B cell (primary cell): ENCODE measurements around the gene APMAP. TPM values are rescaled to one million over a fixed set of nuclear protein-coding genes. Genes with fewer than 3 reads are reported as not detected.

ENCODE experiments used
- ATAC-seq: fragments of 200-7000 bp; cut with Tn5 transposase; one replicate; pipeline ENCODE4 v1.10.0; 2021; ENCODE audit warnings: low read depth, mild to moderate bottlenecking, moderate number of reproducible peaks, moderate library complexity
- CTCF ChIA-PET: fragments of 350-600 bp; sonication (Branson Sonifier 250); formaldehyde crosslinking; loops from one replicate; lab custom pipeline; 2021; ENCODE audit warnings: antibody characterized with exemption, inconsistent platforms; lab: Charles Lee
- POLR2A ChIA-PET: fragments of 350-600 bp; sonication (Branson Sonifier 250); formaldehyde crosslinking; loops from one replicate; lab custom pipeline; 2021; ENCODE audit warnings: antibody characterized with exemption; lab: Charles Lee
- DNase-seq: peaks from one replicate; pipeline ENCODE4 v3.0.0; 2013
- H2AFZ ChIP-seq: 2 replicates; pipeline ENCODE4 v1.6.1; 2012; ENCODE audit warnings: mild to moderate bottlenecking, low read depth, low read length; ENCODE audit not compliant: insufficient read depth, poor library complexity, severe bottlenecking
- H3K27ac ChIP-seq, 2 donors: 1 replicate in 1 of 2; 2 replicates in 1 of 2; pipeline ENCODE4 v1.5.1; 2012 to 2013; ENCODE audit warnings: low read length in 2 of 2, mild to moderate bottlenecking in 2 of 2, moderate library complexity in 1 of 2
- H3K27me3 ChIP-seq, 4 experiments: fragments of 200-600 bp in 1 of 4; sonication (generic) in 1 of 4; replicated peaks in 1 of 4; 1 replicate in 2 of 4; 2 replicates in 2 of 4; pipeline versions ENCODE4 v1.6.1 to v1.7.0; 2013 to 2016; ENCODE audit warnings: low read length in 3 of 4, mild to moderate bottlenecking in 2 of 4, mixed read lengths in 1 of 4, moderate library complexity in 1 of 4; ENCODE audit not compliant: insufficient read depth in 4 of 4, control insufficient read depth in 3 of 4; ENCODE audit errors: control extremely low read depth in 1 of 4
- H3K36me3 ChIP-seq, 2 experiments: replicated peaks in 1 of 2; 1 replicate in 1 of 2; 2 replicates in 1 of 2; pipeline versions ENCODE4 v1.6.1 to v1.7.1; 2013; ENCODE audit warnings: low read length in 1 of 2; ENCODE audit not compliant: insufficient read depth in 2 of 2, control insufficient read depth in 1 of 2; ENCODE audit errors: control extremely low read depth in 1 of 2, extremely low read depth in 1 of 2
- H3K4me1 ChIP-seq, 2 donors: fragments of 200-600 bp in 1 of 2; sonication (generic) in 1 of 2; 1 replicate in 1 of 2; 2 replicates in 1 of 2; pipeline versions ENCODE4 v1.5.1 to v1.6.1; 2013 to 2017; ENCODE audit warnings: low read length in 2 of 2; ENCODE audit not compliant: control insufficient read depth in 2 of 2, insufficient read depth in 2 of 2
- H3K4me2 ChIP-seq: replicated peaks from 2 replicates; pipeline ENCODE3; 2012; ENCODE audit warnings: mild to moderate bottlenecking, low read depth, low read length; ENCODE audit not compliant: poor library complexity, severe bottlenecking
- H3K4me3 ChIP-seq, 5 experiments: fragments of 200-600 bp in 1 of 5; sonication (generic) in 1 of 5; 1 replicate in 3 of 5; 2 replicates in 2 of 5; pipeline versions ENCODE4 v1.5.1 to v1.7.0; 2011 to 2016; ENCODE audit warnings: low read length in 4 of 5, mild to moderate bottlenecking in 4 of 5, low read depth in 2 of 5, control low read depth in 1 of 5, moderate library complexity in 1 of 5; ENCODE audit not compliant: insufficient read depth in 1 of 5; ENCODE audit errors: control extremely low read depth in 1 of 5, extremely low read depth in 1 of 5
- H3K79me2 ChIP-seq: fragments of 200-600 bp; sonication (generic); one replicate; pipeline ENCODE4 v1.6.0; 2016; ENCODE audit warnings: low read length; ENCODE audit not compliant: control insufficient read depth, insufficient read depth
- H3K9ac ChIP-seq: fragments of 200-600 bp; sonication (generic); 2 replicates; pipeline ENCODE4 v1.6.1; 2017; ENCODE audit warnings: mild to moderate bottlenecking, low read length, moderate library complexity
- H3K9me3 ChIP-seq, 3 donors: one replicate each; pipeline versions ENCODE4 v1.6.1 to v1.7.1; 2013; ENCODE audit warnings: low read length in 2 of 3; ENCODE audit not compliant: control insufficient read depth in 2 of 3, insufficient read depth in 1 of 3; ENCODE audit errors: control extremely low read depth in 1 of 3
- H4K20me1 ChIP-seq: 2 replicates; pipeline ENCODE4 v1.6.0; 2012; ENCODE audit warnings: mild to moderate bottlenecking, low read length; ENCODE audit not compliant: insufficient read depth, control insufficient read depth, poor library complexity, severe bottlenecking
- H3K27ac Mint-ChIP-seq: one replicate; pipeline ENCODE4 v1.8.0; 2021; ENCODE audit warnings: mixed read lengths
- H3K27me3 Mint-ChIP-seq: one replicate; pipeline ENCODE4 v1.8.0; 2021; ENCODE audit warnings: mixed read lengths
- H3K4me1 Mint-ChIP-seq: one replicate; pipeline ENCODE4 v1.8.0; 2021; ENCODE audit warnings: mixed read lengths
- H3K4me3 Mint-ChIP-seq: one replicate; pipeline ENCODE4 v1.8.0; 2021; ENCODE audit warnings: mixed read lengths
- H3K9me3 Mint-ChIP-seq: one replicate; pipeline ENCODE4 v1.8.0; 2022; ENCODE audit warnings: mixed read lengths; ENCODE audit not compliant: insufficient read depth
- EZH2 ChIP-seq: IDR thresholded peaks from 2 replicates; pipeline ENCODE4 v1.6.1; 2012; ENCODE audit warnings: borderline replicate concordance, low read depth, mild to moderate bottlenecking, moderate library complexity, low read length; ENCODE audit not compliant: insufficient read depth, poor library complexity, severe bottlenecking
- WGBS: methylation state at CpG from one replicate; pipeline ENCODE4 v1.1.5; 2013; ENCODE audit warnings: missing lambda C conversion rate; ENCODE audit not compliant: insufficient coverage; 5-methylcytosine and 5-hydroxymethylcytosine counted together
- intact Hi-C: fragments of 100-400 bp; cut with micrococcal nuclease; formaldehyde crosslinking; loops from one replicate; pipeline ENCODE4 v1.10.0; 2022
- polyA plus RNA-seq: library from polyadenylated mRNA; depleted of rRNA; stranded (reverse); fragments of >200 nt; gene quantifications from 2 replicates; pipeline ENCODE4 v1.2.3, GENCODE V29; 2012
- total RNA-seq, 2 donors: library from RNA; stranded (reverse); fragments of 120-200 nt in 1 of 2; gene quantifications; 1 replicate in 1 of 2; 2 replicates in 1 of 2; pipeline versions ENCODE4 v1.2.3 to v1.2.4, GENCODE V29; 2013 to 2022
- TF ChIP-seq, protein P1 (sequence below): fragments of 200-600 bp; IDR thresholded peaks from one replicate; pipeline ENCODE4 v1.8.0; 2022; ENCODE audit warnings: antibody characterized with exemption, mild to moderate bottlenecking

The APMAP gene
- total and polyA plus RNA-seq, 2 donors (not counting 1 experiment from before 2014, with no cell fraction given) = 9.1 to 28.0 TPM

DNA sequence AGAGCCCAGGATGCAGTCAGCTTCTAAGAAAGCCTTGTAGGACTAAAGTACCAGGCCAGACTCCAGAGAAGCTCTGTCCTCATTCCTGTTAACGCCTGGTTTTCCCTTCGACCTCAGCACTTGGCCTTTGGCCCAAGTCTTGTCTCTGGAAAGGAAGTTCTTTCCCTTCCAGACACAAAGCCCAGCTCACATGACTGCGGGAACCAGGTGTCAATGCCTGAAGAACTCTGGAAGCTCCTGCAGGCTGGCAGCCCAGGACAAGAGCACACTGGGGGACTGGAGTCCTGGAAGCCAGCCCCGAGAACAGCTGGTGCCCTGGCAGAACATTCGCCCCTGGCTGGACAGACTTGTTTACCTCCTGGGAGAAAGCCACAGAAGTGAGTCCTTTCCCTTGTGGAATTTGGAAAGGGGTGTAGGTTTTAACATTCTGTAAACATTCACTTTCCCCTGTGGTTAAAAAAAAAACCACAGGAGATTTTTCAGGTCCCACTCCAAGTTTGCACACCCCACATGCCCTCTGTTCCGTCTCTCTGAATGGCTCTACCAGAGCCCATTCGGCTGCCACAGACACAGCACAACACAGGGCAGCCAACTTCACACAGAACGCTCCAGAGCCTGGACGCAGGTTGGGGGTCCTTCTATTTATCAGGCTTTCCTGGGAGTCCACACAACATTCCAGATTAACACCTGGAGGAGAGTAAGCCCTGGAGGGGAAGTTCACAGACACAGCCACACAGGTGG, 47.3 kb upstream of the APMAP start:
- peaks cover 0 to 23% of the 10 kb centered on the region in 2 experiments for H3K36me3 ChIP-seq
- Mint-ChIP-seq H3K9me3 (no peaks in the 10 kb centered on the region), H3K27ac (peak overlapping the region; percentile 70), H3K4me3 (no peak overlapping the region), H3K4me1 (peaks cover 80% of the 10 kb centered on the region), H3K27me3 (no peaks in the 10 kb centered on the region)
- DNase-seq = no peak
- H3K4me3 ChIP-seq = no peak overlapping the region
- WGBS = 88% methylated on average over 7 of the region's 9 CpGs
- no peak for ATAC-seq
- peaks cover 78 to 82% of the 10 kb centered on the region in 2 donors for H3K4me1 ChIP-seq
- POLR2A ChIA-PET = no interaction called here
- peaks cover 41% of the 10 kb centered on the region for H4K20me1 ChIP-seq
- CTCF ChIA-PET = interaction anchor here (1.0 to 1.6 kb wide), 2 partner anchors 20 to 25 kb away, joined by 4 read pairs; no protein-coding TSS in a partner anchor
- no peak overlapping the region for H3K9ac ChIP-seq
- H3K79me2 ChIP-seq = peaks cover 76% of the 10 kb centered on the region
- H3K27ac ChIP-seq = peak overlapping the region in 1 of 2 donors; percentile 63
- no peak overlapping the region for H3K4me2 ChIP-seq
- no peak for TF ChIP-seq EZH2
- TF ChIP-seq, protein P1, sequence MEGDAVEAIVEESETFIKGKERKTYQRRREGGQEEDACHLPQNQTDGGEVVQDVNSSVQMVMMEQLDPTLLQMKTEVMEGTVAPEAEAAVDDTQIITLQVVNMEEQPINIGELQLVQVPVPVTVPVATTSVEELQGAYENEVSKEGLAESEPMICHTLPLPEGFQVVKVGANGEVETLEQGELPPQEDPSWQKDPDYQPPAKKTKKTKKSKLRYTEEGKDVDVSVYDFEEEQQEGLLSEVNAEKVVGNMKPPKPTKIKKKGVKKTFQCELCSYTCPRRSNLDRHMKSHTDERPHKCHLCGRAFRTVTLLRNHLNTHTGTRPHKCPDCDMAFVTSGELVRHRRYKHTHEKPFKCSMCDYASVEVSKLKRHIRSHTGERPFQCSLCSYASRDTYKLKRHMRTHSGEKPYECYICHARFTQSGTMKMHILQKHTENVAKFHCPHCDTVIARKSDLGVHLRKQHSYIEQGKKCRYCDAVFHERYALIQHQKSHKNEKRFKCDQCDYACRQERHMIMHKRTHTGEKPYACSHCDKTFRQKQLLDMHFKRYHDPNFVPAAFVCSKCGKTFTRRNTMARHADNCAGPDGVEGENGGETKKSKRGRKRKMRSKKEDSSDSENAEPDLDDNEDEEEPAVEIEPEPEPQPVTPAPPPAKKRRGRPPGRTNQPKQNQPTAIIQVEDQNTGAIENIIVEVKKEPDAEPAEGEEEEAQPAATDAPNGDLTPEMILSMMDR = no peak
- H3K27me3 ChIP-seq = no peaks in the 10 kb centered on the region
- no peak overlapping the region for H2AFZ ChIP-seq
- intact Hi-C loops = loop anchor here (5.0 kb wide), 1 partner anchor 157 kb away; the partner anchor contains the start of gene ENTPD6
- H3K9me3 ChIP-seq = no peaks in the 10 kb centered on the region

DNA sequence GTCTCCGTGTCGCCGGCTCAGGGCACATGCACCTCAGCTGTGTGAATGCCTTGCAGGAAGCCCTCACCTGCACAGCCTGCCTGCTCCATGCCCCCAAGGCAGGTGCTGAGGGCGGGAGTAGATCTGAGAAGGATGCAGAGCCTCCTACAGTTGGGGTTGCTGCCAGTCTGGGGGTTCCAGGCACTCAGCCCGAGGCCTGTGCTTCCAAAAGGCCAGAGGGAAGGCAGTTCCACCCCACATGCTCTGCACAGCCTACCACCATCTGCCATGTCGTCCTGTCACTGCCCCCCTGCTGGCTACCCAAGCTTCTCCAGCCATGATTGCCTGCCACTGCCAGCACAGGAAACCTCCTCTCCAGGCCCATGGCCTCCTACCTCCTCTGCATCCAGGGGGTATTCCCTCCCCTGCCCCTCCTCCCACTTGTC, 46.1 kb upstream of the APMAP start:
- WGBS = 97% methylated on average over 5 of the region's 6 CpGs
- no peaks in the 10 kb centered on the region for H3K9me3 ChIP-seq
- TF ChIP-seq, protein P1 = no peak
- TF ChIP-seq EZH2 = no peak
- H3K4me1 Mint-ChIP-seq = peaks cover 69% of the 10 kb centered on the region
- no peak overlapping the region for H3K4me3 ChIP-seq
- DNase-seq = no peak
- H3K4me2 ChIP-seq = peak overlapping the region; percentile 68
- peaks cover 87% of the 10 kb centered on the region for H3K79me2 ChIP-seq
- intact Hi-C loops = loop anchor here (1.0 to 5.0 kb wide), 2 partner anchors 19 to 159 kb away; partner anchors contain the start of gene ENTPD6
- ChIA-PET CTCF (interaction anchor here (1.0 to 1.6 kb wide), 2 partner anchors 21 to 27 kb away, joined by 4 read pairs; no protein-coding TSS in a partner anchor), POLR2A (interaction anchor here (2.2 kb wide), 1 partner anchor 19 kb away, joined by 20 read pairs; the partner anchor contains the start of gene ACSS1)
- H3K9me3 Mint-ChIP-seq = no peaks in the 10 kb centered on the region
- H4K20me1 ChIP-seq = peaks cover 49% of the 10 kb centered on the region
- H3K36me3 ChIP-seq = peaks cover 0 to 23% of the 10 kb centered on the region in 2 experiments
- H3K27me3 Mint-ChIP-seq = no peaks in the 10 kb centered on the region
- H3K9ac ChIP-seq = no peak overlapping the region
- no peak for ATAC-seq
- H3K27me3 ChIP-seq = no peaks in the 10 kb centered on the region
- no peak overlapping the region for H2AFZ ChIP-seq
- H3K27ac ChIP-seq = peak overlapping the region in 1 of 2 donors; percentile 63
- H3K4me1 ChIP-seq = peaks cover 66 to 70% of the 10 kb centered on the region in 2 donors
- H3K27ac Mint-ChIP-seq = peak overlapping the region; percentile 91
- no peak overlapping the region for H3K4me3 Mint-ChIP-seq
